HL-60/S4 treated with retinoic acid at 250 ng/mL for 4 days and 3 days (cell line): ENCODE results near the gene TARS3.

Experiments
- in situ Hi-C: fragments of 300-500 bp; cut with MboI; formaldehyde crosslinking; loops from 2 replicates; pipeline ENCODE4 v1.7.0; 2022; ENCODE audit warnings: low sequenced_read_pairs

The TARS3 gene

DNA sequence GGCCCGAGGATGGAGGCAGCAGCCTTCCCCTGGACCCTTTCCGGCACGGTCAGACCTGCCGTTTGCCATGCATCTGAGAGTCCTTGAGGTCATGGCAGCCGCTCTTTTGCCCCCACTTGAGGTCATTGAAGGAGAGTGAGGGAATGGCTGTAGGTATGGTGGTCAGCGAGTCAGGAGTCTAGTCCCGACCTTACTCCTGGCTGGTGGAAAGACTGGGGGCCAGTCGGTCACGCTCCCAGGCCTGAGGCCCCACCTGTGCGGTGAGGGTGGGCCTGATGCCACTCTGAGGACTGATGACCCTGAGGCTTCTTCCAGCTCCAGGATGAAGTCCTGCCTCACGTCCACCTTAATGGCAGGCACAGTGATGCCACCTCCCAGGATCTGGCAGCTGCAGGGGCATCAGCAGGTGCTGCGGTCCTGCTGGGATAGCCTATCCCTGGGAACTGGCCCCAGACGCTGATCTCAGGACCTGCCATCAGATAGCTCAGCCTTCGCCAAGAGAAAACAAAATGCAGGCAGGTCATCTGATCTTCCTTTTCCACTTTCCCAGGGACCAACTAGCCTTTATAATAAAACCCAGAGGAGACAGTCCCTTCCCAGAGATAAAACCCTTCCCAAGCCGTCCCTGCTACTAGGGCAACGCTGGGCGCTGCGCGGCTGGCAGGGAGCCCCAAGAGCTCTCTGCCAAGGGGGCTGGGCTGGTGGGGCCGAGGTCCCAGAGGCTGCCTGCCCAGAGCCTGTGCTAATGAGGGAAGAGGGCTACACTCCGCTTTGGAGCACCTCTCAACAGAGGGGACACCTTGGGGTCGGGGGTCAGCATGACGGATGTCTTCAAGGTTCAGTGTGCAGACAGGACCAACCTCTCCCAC is 114.3 kb downstream of the TARS3 start:
- in situ Hi-C loops: no loop called here

DNA sequence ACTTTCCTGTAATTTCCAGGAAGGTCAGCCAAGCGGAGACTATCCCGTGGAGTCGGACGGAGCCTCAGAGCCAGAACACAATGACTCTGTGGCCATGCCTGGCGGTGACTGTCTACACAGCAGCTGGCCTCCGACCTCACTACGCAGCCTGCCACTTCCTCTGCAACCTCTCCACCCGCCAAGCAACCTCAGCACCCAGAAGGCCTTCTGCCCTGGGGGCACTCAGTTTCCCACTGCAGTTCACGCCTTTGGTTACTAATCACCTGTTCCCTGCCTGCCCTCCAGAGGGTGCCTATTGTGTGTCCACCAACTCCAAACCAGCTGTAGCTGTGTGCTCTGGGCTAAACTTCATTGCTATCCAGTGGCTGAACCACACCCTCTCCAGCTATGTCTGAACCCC is 116.1 kb downstream of the TARS3 start:
- in situ Hi-C loops: no loop called here

- in situ Hi-C loops: no loop called here
Observed at GRCh38 chr15:101607108-101607507, 117.2 kb downstream of the TARS3 start.

DNA sequence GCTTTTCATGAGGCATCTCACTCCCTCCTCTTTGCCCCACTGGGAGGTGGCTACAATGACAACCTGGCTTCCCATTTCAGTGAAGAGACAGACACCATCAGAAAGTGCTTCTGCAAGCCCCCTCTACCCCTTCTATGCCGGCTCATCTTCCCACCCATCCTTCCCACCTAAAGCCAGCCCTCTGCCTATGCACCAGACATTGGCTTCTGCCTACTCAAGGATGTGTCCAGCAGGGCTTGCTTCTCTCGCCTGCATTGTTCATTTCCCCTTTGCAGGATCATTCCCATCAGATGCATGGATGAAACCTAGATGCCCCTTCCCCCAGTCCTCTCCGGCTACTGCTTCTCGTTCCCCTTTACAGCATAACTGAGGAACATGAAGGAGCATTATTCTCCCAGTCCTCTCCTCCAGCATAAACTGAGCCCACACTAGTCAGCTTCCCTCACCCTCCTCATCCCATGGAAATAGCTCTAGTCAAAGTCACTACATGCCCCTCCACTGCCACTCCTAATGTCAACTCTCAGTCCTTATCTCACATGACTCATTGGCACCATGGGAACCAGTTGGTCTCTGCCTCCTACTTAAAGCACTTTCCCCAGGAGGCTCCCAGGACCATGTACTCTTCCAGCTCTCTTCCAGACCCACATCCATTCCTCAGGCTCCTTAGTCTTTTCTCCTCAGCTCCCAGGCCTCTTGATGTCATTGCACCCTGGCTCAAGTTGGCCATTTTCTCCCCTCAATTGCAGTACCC is 120.0 kb downstream of the TARS3 start:
- in situ Hi-C loops: no loop called here
